Measurements from ENCODE around the gene MT1E.

DNA sequence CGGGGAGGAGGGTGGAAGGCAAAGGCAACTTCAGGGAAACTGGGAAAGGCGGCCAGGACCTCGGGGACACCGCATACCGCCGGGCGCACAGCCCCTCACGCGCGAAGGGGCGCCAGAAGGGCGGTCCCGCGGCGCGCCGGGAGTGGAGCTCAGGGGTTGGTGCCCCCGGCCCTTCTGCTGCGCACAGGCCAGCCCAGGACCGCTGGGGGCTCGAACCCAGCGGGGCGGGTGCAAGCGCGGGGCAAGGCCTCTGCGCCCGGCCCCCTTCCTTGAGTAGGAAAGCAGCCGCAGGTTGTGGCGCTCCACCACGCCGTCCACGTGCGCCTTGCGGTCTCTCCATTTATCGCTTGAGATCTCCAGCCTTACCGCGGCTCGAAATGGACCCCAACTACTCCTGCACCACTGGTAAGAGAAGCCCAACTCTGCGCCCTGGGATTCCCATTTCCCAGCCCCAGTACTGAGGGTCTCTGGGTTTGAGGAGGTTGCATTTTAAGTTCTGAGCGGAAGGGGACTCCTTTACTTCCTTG is 9.9 kb downstream of the MT1E start:
- TF ChIP-seq POLR2A (IDR thresholded peaks at IDR 0.05) (no peak), POLR2AphosphoS5 (IDR thresholded peaks at IDR 0.05) (no peak), EP300 (IDR thresholded peaks at IDR 0.05) (no peak)
- TF ChIP-seq, protein P1, sequence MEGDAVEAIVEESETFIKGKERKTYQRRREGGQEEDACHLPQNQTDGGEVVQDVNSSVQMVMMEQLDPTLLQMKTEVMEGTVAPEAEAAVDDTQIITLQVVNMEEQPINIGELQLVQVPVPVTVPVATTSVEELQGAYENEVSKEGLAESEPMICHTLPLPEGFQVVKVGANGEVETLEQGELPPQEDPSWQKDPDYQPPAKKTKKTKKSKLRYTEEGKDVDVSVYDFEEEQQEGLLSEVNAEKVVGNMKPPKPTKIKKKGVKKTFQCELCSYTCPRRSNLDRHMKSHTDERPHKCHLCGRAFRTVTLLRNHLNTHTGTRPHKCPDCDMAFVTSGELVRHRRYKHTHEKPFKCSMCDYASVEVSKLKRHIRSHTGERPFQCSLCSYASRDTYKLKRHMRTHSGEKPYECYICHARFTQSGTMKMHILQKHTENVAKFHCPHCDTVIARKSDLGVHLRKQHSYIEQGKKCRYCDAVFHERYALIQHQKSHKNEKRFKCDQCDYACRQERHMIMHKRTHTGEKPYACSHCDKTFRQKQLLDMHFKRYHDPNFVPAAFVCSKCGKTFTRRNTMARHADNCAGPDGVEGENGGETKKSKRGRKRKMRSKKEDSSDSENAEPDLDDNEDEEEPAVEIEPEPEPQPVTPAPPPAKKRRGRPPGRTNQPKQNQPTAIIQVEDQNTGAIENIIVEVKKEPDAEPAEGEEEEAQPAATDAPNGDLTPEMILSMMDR (IDR thresholded peaks at IDR 0.05): no peak
